IPS DF 6.9 (cell line): ENCODE data around the gene RESF1.

ENCODE experiments used
- DNase-seq: peaks from one replicate; pipeline ENCODE4 v3.0.0-alpha.2; 2013; ENCODE audit warnings: low read depth, low spot score
- H3K27ac ChIP-seq: one replicate; pipeline ENCODE4 v1.5.1; 2013; ENCODE audit warnings: low read length, control low read depth
- H3K27me3 ChIP-seq: 2 replicates; pipeline ENCODE4 v1.6.1; 2013; ENCODE audit warnings: mild to moderate bottlenecking, low read length; ENCODE audit not compliant: control insufficient read depth, insufficient read depth
- H3K36me3 ChIP-seq: 2 replicates; pipeline ENCODE4 v1.6.1; 2013; ENCODE audit warnings: low read length; ENCODE audit not compliant: control insufficient read depth, insufficient read depth
- H3K4me1 ChIP-seq: 2 replicates; pipeline ENCODE4 v1.6.1; 2013; ENCODE audit warnings: low read length; ENCODE audit not compliant: control insufficient read depth, insufficient read depth
- H3K4me3 ChIP-seq: 2 replicates; pipeline ENCODE4 v1.5.1; 2013; ENCODE audit warnings: mild to moderate bottlenecking, low read length
- H3K9me3 ChIP-seq: 2 replicates; pipeline ENCODE4 v1.6.1; 2013; ENCODE audit warnings: low read length, inconsistent platforms; ENCODE audit not compliant: control insufficient read depth, insufficient read depth
- WGBS: extraction: QIAGEN DNeasy Blood & Tissue Kit; methylation state at CpG from one replicate; pipeline ENCODE4 v1.1.7; 2013; ENCODE audit warnings: mixed read lengths, missing lambda C conversion rate; ENCODE audit not compliant: insufficient read length, insufficient coverage; 5-methylcytosine and 5-hydroxymethylcytosine counted together

Gene RESF1

DNA sequence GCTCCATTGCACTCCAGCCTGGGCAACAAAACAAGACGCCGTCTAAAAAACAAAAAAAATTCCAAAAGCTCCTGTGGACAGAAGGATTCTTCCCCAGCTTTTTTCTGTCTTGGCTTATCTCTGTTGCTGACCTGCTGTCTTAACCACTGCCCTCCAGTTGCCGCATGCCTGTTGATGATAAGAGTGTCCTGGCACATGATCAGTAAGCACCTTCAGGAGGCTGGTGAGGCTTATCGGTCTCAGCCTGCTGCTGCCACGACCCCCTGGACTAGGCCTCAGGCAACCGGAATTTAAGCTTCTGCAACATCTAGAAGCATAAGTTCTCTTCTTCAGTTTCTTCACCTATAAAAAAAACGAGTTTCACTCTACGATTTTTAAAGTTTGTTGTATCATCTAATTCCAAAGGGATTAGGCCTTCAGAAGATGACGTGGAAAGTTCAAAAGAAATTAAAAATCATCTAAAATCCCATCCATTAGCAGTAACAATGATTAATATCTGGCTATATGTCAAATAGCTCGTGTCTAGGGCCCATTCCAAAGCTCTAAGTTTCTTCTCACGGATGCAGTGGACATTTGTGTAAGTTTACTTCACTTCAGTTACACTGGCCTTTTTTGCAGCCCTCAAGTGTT lies 46.4 kb downstream of the RESF1 start:
- no peaks in the 10 kb centered on the region for H3K36me3 ChIP-seq
- WGBS: no CpG with 5 or more reads among the region's 11 CpGs
- DNase-seq: no peak
- no peaks in the 10 kb centered on the region for H3K27me3 ChIP-seq
- no peak overlapping the region for H3K27ac ChIP-seq
- no peak overlapping the region for H3K4me3 ChIP-seq
- H3K9me3 ChIP-seq: no peaks in the 10 kb centered on the region
- no peaks in the 10 kb centered on the region for H3K4me1 ChIP-seq
